GM12891 (cell line): ENCODE measurements around the gene MTMR3.
A peak's percentile ranks its signal among the peaks of the same experiment; 100 is the strongest.
"Not testable (repeated sequence)": the region's sequence is repeated elsewhere in the genome, so short reads cannot be mapped to it uniquely, and the experiment has no call there.

ENCODE experiments used
- DNase-seq: peaks from one replicate; pipeline ENCODE4 v3.0.0; 2011; ENCODE audit warnings: low spot score; ENCODE audit not compliant: insufficient read length
- FAIRE-seq: peaks from 2 replicates; lab custom pipeline; 2011; peaks lifted over from hg19 to GRCh38; lab: Jason Lieb, UNC
- PAX5 ChIP-seq: IDR thresholded peaks from 2 replicates; pipeline ENCODE4 v1.6.1; 2011; ENCODE audit warnings: low read length, moderate library complexity, mild to moderate bottlenecking; ENCODE audit not compliant: insufficient read depth, severe bottlenecking
- POLR2A ChIP-seq: IDR thresholded peaks from 2 replicates; pipeline ENCODE4 v1.6.1; 2011; ENCODE audit warnings: low read depth, low read length, control low read depth
- POLR2AphosphoS5 ChIP-seq: IDR thresholded peaks from 2 replicates; pipeline ENCODE4 v1.6.1; 2011; ENCODE audit warnings: low read depth, low read length, control low read depth
- POU2F2 ChIP-seq: IDR thresholded peaks from 2 replicates; pipeline ENCODE4 v1.6.1; 2011; ENCODE audit warnings: low read depth, mild to moderate bottlenecking, control low read depth, low read length, moderate library complexity
- SPI1 ChIP-seq: IDR thresholded peaks from 2 replicates; pipeline ENCODE4 v1.6.1; 2011; ENCODE audit warnings: low read depth, low read length, control low read depth
- TAF1 ChIP-seq: IDR thresholded peaks from 2 replicates; pipeline ENCODE4 v1.6.1; 2011; ENCODE audit warnings: low read depth, low read length, control low read depth

Gene MTMR3

GRCh38 chr22:29842740-29843139, 40.2 kb upstream of the MTMR3 start:
- peak; percentile 13 for FAIRE-seq
- TF ChIP-seq POU2F2 (no peak), SPI1 (no peak)
- no peak for DNase-seq

- no peak for FAIRE-seq
- no peak for TF ChIP-seq TAF1
- TF ChIP-seq POLR2A = no peak
- TF ChIP-seq POLR2AphosphoS5 = no peak
- no peak for TF ChIP-seq POU2F2
- no peak for TF ChIP-seq PAX5
- no peak for TF ChIP-seq SPI1
These were observed 36.7 kb upstream of the MTMR3 start for GRCh38 chr22:29846290-29846689.

GRCh38 chr22:29848111-29848510, 34.9 kb upstream of the MTMR3 start:
- no peak for TF ChIP-seq POLR2A
- TF ChIP-seq TAF1 = no peak
- TF ChIP-seq SPI1 = no peak
- TF ChIP-seq POLR2AphosphoS5 = no peak
- TF ChIP-seq POU2F2 = no peak
- TF ChIP-seq PAX5 = no peak
- DNase-seq (no peak), FAIRE-seq (no peak)

More at GRCh38 chr22:29846290-29846689, 36.7 kb upstream of the MTMR3 start:
- no peak for DNase-seq

GRCh38 chr22:29854432-29854831, 28.5 kb upstream of the MTMR3 start:
- DNase-seq = no peak
- TF ChIP-seq TAF1 = no peak
- TF ChIP-seq POU2F2 = no peak
- no peak for TF ChIP-seq POLR2A
- TF ChIP-seq PAX5 = no peak
- TF ChIP-seq SPI1 = no peak
- no peak for TF ChIP-seq POLR2AphosphoS5
- no peak for FAIRE-seq

- no peak for FAIRE-seq
- no peak for TF ChIP-seq PAX5
- TF ChIP-seq POLR2AphosphoS5 = no peak
- TF ChIP-seq POU2F2 = no peak
- TF ChIP-seq SPI1 = no peak
- TF ChIP-seq POLR2A = no peak
- TF ChIP-seq TAF1 = no peak
- no peak for DNase-seq
These were observed 27.3 kb upstream of the MTMR3 start for GRCh38 chr22:29855611-29856181.

GRCh38 chr22:29856496-29856895, 26.5 kb upstream of the MTMR3 start:
- FAIRE-seq = peak; percentile 20
- TF ChIP-seq PAX5 (no peak), POLR2AphosphoS5 (no peak), SPI1 (no peak), POU2F2 (no peak), POLR2A (no peak), TAF1 (no peak)
- DNase-seq = no peak

- FAIRE-seq, DNase-seq: not testable (repeated sequence)
These were observed 23.9 kb upstream of the MTMR3 start for GRCh38 chr22:29859030-29859429.

- TF ChIP-seq POLR2AphosphoS5 (no peak), TAF1 (no peak), POLR2A (no peak), POU2F2 (no peak), SPI1 (no peak), PAX5 (no peak)
- no peak for FAIRE-seq
These were observed 22.8 kb upstream of the MTMR3 start for GRCh38 chr22:29860006-29860766.

GRCh38 chr22:29861672-29862297, 21.2 kb upstream of the MTMR3 start:
- FAIRE-seq = no peak
- no peak for DNase-seq
- TF ChIP-seq TAF1 (no peak), SPI1 (no peak), PAX5 (no peak), POLR2A (no peak), POLR2AphosphoS5 (no peak), POU2F2 (no peak)

More at GRCh38 chr22:29860006-29860766, 22.8 kb upstream of the MTMR3 start:
- DNase-seq = no peak

- FAIRE-seq = not testable (repeated sequence)
These were observed 17.4 kb upstream of the MTMR3 start for GRCh38 chr22:29865572-29865971.

More at GRCh38 chr22:29865572-29865971, 17.4 kb upstream of the MTMR3 start:
- DNase-seq = not testable (repeated sequence)
